ENCODE results near the gene PFAS.

PFAS gene

GRCh38 chr17:8312726-8313600 lies 63.9 kb downstream of the PFAS start:
- no peak for DNase-seq

- no peak for DNase-seq
Observed at GRCh38 chr17:8314797-8315763, 66.0 kb downstream of the PFAS start.

- DNase-seq, result no peak
Observed at GRCh38 chr17:8315764-8316217, 66.7 kb downstream of the PFAS start.

- no peak for DNase-seq
Observed at GRCh38 chr17:8318010-8318935, 69.2 kb downstream of the PFAS start.
